ENCODE measurements around the gene EIF2B4. TPM values are rescaled to one million over a fixed set of nuclear protein-coding genes. Genes with fewer than 3 reads are reported as not detected.

EIF2B4 gene
- total and polyA plus RNA-seq, 2 of the 8 experiments (the other 6 are each of a cell fraction or from before 2014, with no cell fraction given), result 60.0 to 63.2 TPM

GRCh38 chr2:27335311-27335710, 34.8 kb downstream of the EIF2B4 start (continued):
- TF ChIP-seq ATF3 (IDR thresholded peaks at IDR 0.05; ENCODE audit: insufficient read depth, low read depth, low read length) (no peak), ZNF274 (IDR thresholded peaks at IDR 0.05; ENCODE audit: borderline replicate concordance, extremely low read depth, low read length) (no peak), TAF1 (IDR thresholded peaks at IDR 0.05; ENCODE audit: low read depth, low read length) (no peak), MAFK (IDR thresholded peaks at IDR 0.05; ENCODE audit: low read depth, low read length) (no peak), BCL11A (IDR thresholded peaks at IDR 0.05; ENCODE audit: low read depth in 2 of 2, low read length in 2 of 2) (no peak), EZH2 (IDR thresholded peaks at IDR 0.05; ENCODE audit: low read depth, low read length, severe bottlenecking) (no peak)
